HepG2 (cell line): ENCODE results near the gene FAM181A. TPM values are rescaled to one million over a fixed set of nuclear protein-coding genes. Genes with fewer than 3 reads are reported as not detected.

Experiments
- AHR ChIP-seq: IDR thresholded peaks from 2 replicates; pipeline ENCODE4 v1.6.1; 2018; ENCODE audit warnings: missing genetic modification reagents, missing compliant biosample characterization
- CHD4 ChIP-seq: fragments of 200-600 bp; sonication (generic); IDR thresholded peaks from 2 replicates; pipeline ENCODE4 v1.7.0; 2017; ENCODE audit warnings: mild to moderate bottlenecking, low read length, borderline replicate concordance
- DNMT3B ChIP-seq: conservative IDR thresholded peaks from 2 replicates; pipeline ENCODE4 v1.6.1; 2016; ENCODE audit warnings: missing biosample characterization, control low read depth
- NRL ChIP-seq: sonication (generic); formaldehyde crosslinking; IDR thresholded peaks from 2 replicates; pipeline ENCODE4 v1.5.0; 2020; ENCODE audit warnings: missing genetic modification reagents, mild to moderate bottlenecking, moderate library complexity, borderline replicate concordance
- PHF8 ChIP-seq: sonication (generic); formaldehyde crosslinking; IDR thresholded peaks from 2 replicates; pipeline ENCODE4 v1.5.0; 2020; ENCODE audit warnings: missing genetic modification reagents
- POLR2AphosphoS2 ChIP-seq: IDR thresholded peaks from 2 replicates; pipeline ENCODE4 v1.6.1; 2011; ENCODE audit warnings: low read depth, low read length, improper control_type of control experiment
- ZBTB38 ChIP-seq: sonication (generic); formaldehyde crosslinking; IDR thresholded peaks from 2 replicates; pipeline ENCODE4 v1.5.1; 2020; ENCODE audit warnings: mild to moderate bottlenecking, missing genetic modification reagents
- ZFP91 ChIP-seq: sonication (generic); formaldehyde crosslinking; IDR thresholded peaks from 2 replicates; pipeline ENCODE4 v1.9.0; 2022; ENCODE audit warnings: missing genetic modification reagents, mild to moderate bottlenecking, borderline replicate concordance
- ZNF160 ChIP-seq: sonication (generic); formaldehyde crosslinking; IDR thresholded peaks from 2 replicates; pipeline ENCODE4 v1.8.0; 2022; ENCODE audit warnings: mild to moderate bottlenecking, inconsistent platforms, missing genetic modification reagents
- ZNF318 ChIP-seq: sonication (generic); formaldehyde crosslinking; IDR thresholded peaks from 2 replicates; pipeline ENCODE4 v1.4.0; 2020; ENCODE audit warnings: mild to moderate bottlenecking, missing genetic modification reagents
- ZNF567 ChIP-seq: sonication (generic); formaldehyde crosslinking; IDR thresholded peaks from 2 replicates; pipeline ENCODE4 v1.8.1; 2023; ENCODE audit warnings: mild to moderate bottlenecking, missing genetic modification reagents, borderline replicate concordance
- ZNF609 ChIP-seq: sonication (generic); formaldehyde crosslinking; IDR thresholded peaks from 2 replicates; pipeline ENCODE4 v1.4.0; 2020; ENCODE audit warnings: mild to moderate bottlenecking, missing genetic modification reagents, borderline replicate concordance
- ZNF761 ChIP-seq: sonication (generic); formaldehyde crosslinking; conservative IDR thresholded peaks from 2 replicates; pipeline ENCODE4 v1.4.0; 2020; ENCODE audit warnings: mild to moderate bottlenecking, missing genetic modification reagents
- polyA plus RNA-seq, 8 experiments: library from polyadenylated mRNA; depleted of rRNA in 3 of 8; stranded (reverse) in 7 of 8; unstranded in 1 of 8; fragments of >200 nt; fragmentation: Illumina TruSeq in 4 of 8; extraction: Trizol in 4 of 8; gene quantifications; 2 replicates each; pipeline versions ENCODE4 v1.2.1 to v1.2.3, GENCODE V29; 2011 to 2016; ENCODE audit warnings: low read depth in 4 of 8, missing spikeins in 1 of 8, mixed read lengths in 1 of 8; ENCODE audit not compliant: insufficient read depth in 1 of 8
- total RNA-seq, 5 experiments: library from RNA; depleted of rRNA; stranded (reverse); fragments of >200 nt; fragmentation: Illumina TruSeq; extraction: Trizol; gene quantifications; 2 replicates each; pipeline ENCODE4 v1.2.3, GENCODE V29; 2016; ENCODE audit warnings: low read depth in 1 of 5

Gene FAM181A
- total and polyA plus RNA-seq, 2 of the 13 experiments (the other 11 are each of a cell fraction or from before 2014, with no cell fraction given) = 1.1 to 1.5 TPM

- TF ChIP-seq ZNF318 (CRISPR knock-in tag) (no peak), NRL (CRISPR knock-in tag) (no peak), ZNF609 (CRISPR knock-in tag) (no peak), ZNF567 (CRISPR knock-in tag) (no peak), CHD4 (0 out of 2 replicates have a peak, but pooled peaks have one; percentile 26), ZNF160 (CRISPR knock-in tag) (no peak), ZBTB38 (CRISPR knock-in tag) (peak; percentile 50; the same call in 1 of the 2 replicates), POLR2AphosphoS2 (no peak), ZNF761 (CRISPR knock-in tag) (no peak), AHR (CRISPR knock-in tag) (no peak), ZFP91 (CRISPR knock-in tag) (0 out of 2 replicates have a peak, but pooled peaks have one; percentile 21), PHF8 (CRISPR knock-in tag) (no peak), DNMT3B (no peak)
These were observed 28.0 kb downstream of the FAM181A start (continued) for GRCh38 chr14:93954900-93955849.
